NCI-H226 (cell line): ENCODE results near the gene SLC9A6.
A peak's percentile ranks its signal among the peaks of the same experiment; 100 is the strongest.
"Not testable (repeated sequence)": the region's sequence is repeated elsewhere in the genome, so short reads cannot be mapped to it uniquely, and the experiment has no call there.

Source experiments
- DNase-seq: peaks from one replicate; pipeline ENCODE4 v3.0.0-alpha.2; 2015

Gene SLC9A6

DNA sequence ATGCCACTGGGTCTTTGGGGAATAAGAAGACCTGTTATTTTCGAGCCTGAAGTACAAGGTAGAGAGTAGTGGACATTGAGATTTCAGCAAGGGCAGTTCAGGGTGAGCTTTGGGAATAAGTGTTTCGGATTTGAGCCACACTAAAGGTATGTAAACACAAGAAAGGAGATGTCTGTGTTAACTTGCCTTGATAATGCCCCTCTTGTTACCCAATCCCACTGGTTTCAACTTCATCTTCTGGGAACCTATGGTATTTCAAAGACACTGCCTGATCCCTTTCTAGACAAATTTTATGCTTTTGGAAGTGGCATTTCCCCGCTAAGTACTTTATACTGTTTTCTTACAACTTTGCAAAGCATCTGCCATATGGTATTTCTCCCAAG, 79.4 kb downstream of the SLC9A6 start:
- no peak for DNase-seq

DNA sequence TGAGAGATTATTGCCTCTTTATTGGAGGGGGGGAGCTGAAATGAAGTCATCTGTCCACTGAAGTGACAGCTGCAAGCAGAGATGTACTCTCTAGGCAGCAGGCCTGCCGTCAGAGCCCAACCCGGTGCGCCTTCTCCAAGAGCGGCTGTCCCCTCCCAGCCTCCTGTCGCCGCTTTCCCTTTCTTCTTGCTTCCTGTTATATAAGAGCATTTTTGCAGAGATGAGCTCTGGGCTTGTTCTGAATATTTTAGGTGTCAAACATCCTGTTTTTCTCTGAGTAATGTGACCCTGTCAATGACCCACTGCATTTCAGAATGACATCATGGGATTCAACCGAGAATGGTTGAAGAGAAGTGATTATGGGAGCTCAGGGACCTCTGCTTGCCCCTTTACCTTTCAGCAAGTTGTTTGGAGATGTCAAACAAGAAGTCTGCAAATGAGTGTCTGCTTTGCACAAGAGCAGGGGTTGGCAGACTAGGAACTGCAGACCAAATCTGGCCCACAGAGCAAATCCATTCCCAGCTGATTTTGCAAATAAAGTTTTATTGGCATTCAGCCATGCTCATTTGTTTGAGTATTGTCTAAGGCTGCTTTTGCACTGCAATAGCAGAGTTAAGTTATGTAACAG, 79.9 kb downstream of the SLC9A6 start:
- DNase-seq: peak; percentile 42

DNA sequence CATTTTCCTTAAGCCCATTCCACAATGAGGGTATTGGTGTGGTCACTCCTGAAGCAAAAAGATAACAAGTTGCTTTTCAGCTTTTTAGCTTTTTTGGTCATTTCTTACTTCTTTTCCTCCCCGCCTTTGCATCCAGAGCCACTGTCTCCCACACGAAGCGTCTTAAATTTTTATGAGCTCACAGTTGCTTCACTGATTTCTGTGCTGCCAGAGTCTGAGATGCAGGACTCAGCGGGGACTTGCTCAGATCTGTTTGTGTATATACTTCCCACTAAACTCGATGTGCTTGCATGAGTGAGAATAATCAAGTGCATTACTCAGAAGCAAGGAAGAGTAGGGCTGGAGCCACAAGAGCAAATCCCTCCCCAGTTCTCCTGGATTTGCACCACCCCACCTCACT, 81.9 kb downstream of the SLC9A6 start:
- DNase-seq: no peak

DNA sequence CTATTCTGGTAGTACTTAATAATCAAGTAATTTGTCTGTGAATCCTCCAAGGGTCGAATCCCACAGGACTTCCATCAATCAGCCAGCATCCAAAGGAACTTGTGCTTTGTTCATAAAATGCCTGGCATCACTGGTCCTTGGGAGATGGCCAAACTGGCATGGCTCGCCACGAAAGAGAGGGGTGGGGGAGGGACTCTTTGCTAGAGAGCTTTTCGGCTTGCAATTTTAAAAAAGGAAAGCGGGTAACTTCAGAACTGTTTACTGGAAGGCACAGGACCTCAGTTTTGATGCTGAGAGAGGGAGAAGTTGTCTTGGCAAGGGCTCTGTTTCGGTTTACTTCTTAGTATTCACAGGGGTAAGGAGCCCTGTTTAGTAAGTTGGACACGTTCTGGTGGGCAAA, 82.7 kb downstream of the SLC9A6 start:
- no peak for DNase-seq

- no peak for DNase-seq
These were observed 91.7 kb downstream of the SLC9A6 start for GRCh38 chrX:136076942-136077341.

- no peak for DNase-seq
These were observed 95.5 kb downstream of the SLC9A6 start for GRCh38 chrX:136080766-136081165.

- DNase-seq: no peak
These were observed 101.3 kb downstream of the SLC9A6 start for GRCh38 chrX:136086521-136086920.

- not testable (repeated sequence) for DNase-seq
These were observed 106.7 kb downstream of the SLC9A6 start for GRCh38 chrX:136091898-136092297.

DNA sequence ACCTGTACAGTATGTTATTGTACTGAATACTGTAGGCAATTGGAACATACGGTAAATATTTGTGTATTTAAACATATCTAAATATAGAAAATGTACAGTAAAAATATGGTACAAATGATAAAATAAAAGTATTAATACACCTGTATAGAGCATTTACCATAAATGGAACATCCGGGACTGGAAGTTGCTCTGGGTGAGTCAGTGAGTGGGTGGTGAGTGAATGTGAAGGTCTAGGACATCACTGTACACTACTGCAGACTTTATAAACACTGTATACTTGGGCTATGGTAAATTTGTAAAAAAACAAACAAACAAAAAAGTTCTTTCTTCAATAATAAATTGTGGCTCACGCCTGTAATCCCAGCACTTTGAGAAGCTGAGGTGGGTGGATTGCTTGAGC, 109.7 kb downstream of the SLC9A6 start:
- no peak for DNase-seq
